Fibroblast of lung (primary cell): ENCODE measurements around the gene PALLD.

Experiments
- CTCF ChIP-seq, 2 donors: IDR thresholded peaks in 1 of 2; conservative IDR thresholded peaks in 1 of 2; 1 replicate in 1 of 2; 2 replicates in 1 of 2; pipeline ENCODE4 v1.5.1; 2011 to 2012; ENCODE audit warnings: low read length in 2 of 2, control low read depth in 1 of 2, inconsistent platforms in 1 of 2, low read depth in 1 of 2, mild to moderate bottlenecking in 1 of 2
- EZH2 ChIP-seq: IDR thresholded peaks from 2 replicates; pipeline ENCODE4 v1.5.1; 2012; ENCODE audit warnings: low read length, control low read depth, mild to moderate bottlenecking; ENCODE audit errors: missing control alignments

- no peak for TF ChIP-seq CTCF (conservative IDR thresholded peaks at IDR 0.05 in 1 of 2, IDR thresholded peaks at IDR 0.05 in 1 of 2; ENCODE audit: low read depth in 1 of 2, low read length in 2 of 2)
- no peak for TF ChIP-seq EZH2
Observed at GRCh38 chr4:168856312-168856711, 359.5 kb downstream of the PALLD start.
